Vagina (tissue), 2 donors: ENCODE data around the gene TRA2A. TPM values are rescaled to one million over a fixed set of nuclear protein-coding genes. Genes with fewer than 3 reads are reported as not detected.
A peak's percentile ranks its signal among the peaks of the same experiment; 100 is the strongest.

Experiments
- DNase-seq, 2 donors: peaks; one replicate each; pipeline ENCODE4 v3.0.0-alpha.2; 2017; ENCODE audit errors: extremely low spot score in 2 of 2
- H3K27ac ChIP-seq: fragments of 200-600 bp; sonication (generic); one replicate; pipeline ENCODE4 v1.5.1; 2019
- H3K27me3 ChIP-seq: fragments of 200-600 bp; sonication (generic); one replicate; pipeline ENCODE4 v1.5.1; 2019
- H3K36me3 ChIP-seq, 2 donors: fragments of 200-600 bp; sonication (generic); one replicate each; pipeline ENCODE4 v1.5.1; 2017 to 2019
- H3K4me1 ChIP-seq: fragments of 200-600 bp; sonication (generic); one replicate; pipeline ENCODE4 v1.5.1; 2019
- H3K4me3 ChIP-seq, 2 donors: fragments of 200-600 bp; sonication (generic); 1 replicate in 1 of 2; 2 replicates in 1 of 2; pipeline ENCODE4 v1.5.1; 2016 to 2019
- H3K9me3 ChIP-seq: fragments of 200-600 bp; sonication (generic); one replicate; pipeline ENCODE4 v1.5.1; 2019
- POLR2A ChIP-seq, 2 donors: fragments of 450-650 bp; IDR thresholded peaks; one replicate each; pipeline ENCODE4 v1.6.1; 2017; ENCODE audit warnings: antibody characterized with exemption in 2 of 2, mild to moderate bottlenecking in 2 of 2, moderate library complexity in 2 of 2
- POLR2AphosphoS5 ChIP-seq, 2 donors: sonication (generic); formaldehyde crosslinking; IDR thresholded peaks; one replicate each; pipeline ENCODE4 v1.9.0; 2017; ENCODE audit warnings: antibody characterized with exemption in 2 of 2, mild to moderate bottlenecking in 2 of 2, low read depth in 1 of 2; ENCODE audit not compliant: insufficient read depth in 1 of 2
- intact Hi-C: fragments of 100-400 bp; cut with DNase I; formaldehyde crosslinking; loops from one replicate; pipeline ENCODE4 v1.15.1; 2023
- total RNA-seq: library from RNA; depleted of rRNA; stranded (reverse); fragments of >200 nt; gene quantifications from one replicate; pipeline ENCODE4 v1.2.3, GENCODE V29; 2016
- TF ChIP-seq, protein P1 (sequence below), 3 experiments: fragments of 450-650 bp in 2 of 3; fragments of 200-600 bp in 1 of 3; sonication (generic) in 1 of 3; IDR thresholded peaks; one replicate each; pipeline ENCODE4 v1.5.1; 2017 to 2019; ENCODE audit warnings: antibody characterized with exemption in 3 of 3, mild to moderate bottlenecking in 2 of 3, moderate library complexity in 2 of 3

TRA2A gene
- total RNA-seq, 1 donor from 2014 or later = 71.7 TPM

DNA sequence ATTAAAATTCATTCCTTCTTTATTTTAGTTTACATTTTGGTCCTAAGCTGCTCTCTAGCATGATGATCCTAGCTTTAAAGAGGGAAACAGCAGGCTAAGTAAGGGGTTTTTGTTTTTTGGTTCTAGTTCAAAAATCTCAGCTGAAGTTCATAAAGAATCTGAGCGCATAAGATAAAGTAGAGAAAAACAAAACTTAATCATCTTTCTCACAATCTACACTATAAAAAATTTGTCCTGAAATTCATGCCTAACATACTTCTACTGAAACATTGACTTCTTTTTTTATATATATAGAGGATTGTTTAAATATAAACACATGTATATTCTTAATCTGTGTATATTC is 54.7 kb downstream of the TRA2A start:
- no peaks in the 10 kb centered on the region for H3K9me3 ChIP-seq
- no peak overlapping the region for H3K4me3 ChIP-seq
- intact Hi-C loops = no loop called here
- no peak for DNase-seq
- H3K36me3 ChIP-seq = no peaks in the 10 kb centered on the region
- H3K4me1 ChIP-seq = peaks cover 12% of the 10 kb centered on the region
- H3K27me3 ChIP-seq = peaks cover 31% of the 10 kb centered on the region
- H3K27ac ChIP-seq = no peak overlapping the region
- TF ChIP-seq POLR2AphosphoS5 (IDR thresholded peaks at IDR 0.05; ENCODE audit: insufficient read depth in 1 of 2, low read depth in 1 of 2) (no peak), POLR2A (IDR thresholded peaks at IDR 0.05) (no peak)
- TF ChIP-seq, protein P1, sequence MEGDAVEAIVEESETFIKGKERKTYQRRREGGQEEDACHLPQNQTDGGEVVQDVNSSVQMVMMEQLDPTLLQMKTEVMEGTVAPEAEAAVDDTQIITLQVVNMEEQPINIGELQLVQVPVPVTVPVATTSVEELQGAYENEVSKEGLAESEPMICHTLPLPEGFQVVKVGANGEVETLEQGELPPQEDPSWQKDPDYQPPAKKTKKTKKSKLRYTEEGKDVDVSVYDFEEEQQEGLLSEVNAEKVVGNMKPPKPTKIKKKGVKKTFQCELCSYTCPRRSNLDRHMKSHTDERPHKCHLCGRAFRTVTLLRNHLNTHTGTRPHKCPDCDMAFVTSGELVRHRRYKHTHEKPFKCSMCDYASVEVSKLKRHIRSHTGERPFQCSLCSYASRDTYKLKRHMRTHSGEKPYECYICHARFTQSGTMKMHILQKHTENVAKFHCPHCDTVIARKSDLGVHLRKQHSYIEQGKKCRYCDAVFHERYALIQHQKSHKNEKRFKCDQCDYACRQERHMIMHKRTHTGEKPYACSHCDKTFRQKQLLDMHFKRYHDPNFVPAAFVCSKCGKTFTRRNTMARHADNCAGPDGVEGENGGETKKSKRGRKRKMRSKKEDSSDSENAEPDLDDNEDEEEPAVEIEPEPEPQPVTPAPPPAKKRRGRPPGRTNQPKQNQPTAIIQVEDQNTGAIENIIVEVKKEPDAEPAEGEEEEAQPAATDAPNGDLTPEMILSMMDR (IDR thresholded peaks at IDR 0.05) = no peak

DNA sequence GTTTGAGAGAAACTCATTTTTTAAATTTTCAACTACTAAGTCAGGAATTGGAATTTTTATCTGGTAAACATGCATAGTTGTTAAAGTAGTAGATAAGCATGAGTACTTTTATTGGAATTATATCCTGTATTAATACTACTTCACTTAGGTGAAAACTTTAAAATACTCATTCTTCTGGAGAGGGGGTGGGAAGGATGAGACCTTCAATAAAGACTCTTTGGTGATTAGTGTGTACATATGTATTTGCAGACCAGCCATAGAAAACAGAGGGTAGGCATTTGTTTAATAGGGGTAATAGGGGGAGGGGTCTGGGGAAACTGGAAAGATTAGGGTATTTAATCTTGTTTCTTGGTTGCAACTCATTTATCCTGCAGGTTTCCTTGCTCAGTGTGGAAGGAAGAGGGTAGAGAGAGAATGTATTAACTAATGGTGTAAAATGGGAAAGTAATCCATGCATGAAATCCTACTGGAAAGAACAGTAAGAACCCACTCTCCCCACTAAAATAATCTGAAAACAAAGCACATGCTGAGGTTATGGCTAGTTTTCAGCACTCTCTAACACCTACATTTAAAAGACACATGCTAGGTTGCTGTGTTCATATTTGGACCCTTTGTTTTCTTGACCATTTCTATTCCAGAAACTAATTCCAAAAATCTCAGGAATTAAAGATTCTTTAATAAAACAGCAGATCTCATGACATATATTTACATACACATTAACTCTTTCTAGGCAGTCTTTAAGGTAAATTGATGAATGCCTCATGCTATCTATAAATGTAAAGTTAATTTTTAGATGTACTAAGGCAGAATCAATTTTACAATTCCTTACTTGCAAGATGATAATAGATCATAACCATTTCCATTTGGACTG is 55.3 kb downstream of the TRA2A start:
- H3K4me1 ChIP-seq = peaks cover 12% of the 10 kb centered on the region
- H3K27ac ChIP-seq = no peak overlapping the region
- DNase-seq = no peak
- no peaks in the 10 kb centered on the region for H3K9me3 ChIP-seq
- no peak overlapping the region for H3K4me3 ChIP-seq
- H3K36me3 ChIP-seq = no peaks in the 10 kb centered on the region
- intact Hi-C loops = no loop called here
- TF ChIP-seq, protein P1 (IDR thresholded peaks at IDR 0.05) = no peak
- TF ChIP-seq POLR2AphosphoS5 (IDR thresholded peaks at IDR 0.05; ENCODE audit: insufficient read depth in 1 of 2, low read depth in 1 of 2) = no peak
- no peak for TF ChIP-seq POLR2A (IDR thresholded peaks at IDR 0.05)
- peaks cover 31% of the 10 kb centered on the region for H3K27me3 ChIP-seq

DNA sequence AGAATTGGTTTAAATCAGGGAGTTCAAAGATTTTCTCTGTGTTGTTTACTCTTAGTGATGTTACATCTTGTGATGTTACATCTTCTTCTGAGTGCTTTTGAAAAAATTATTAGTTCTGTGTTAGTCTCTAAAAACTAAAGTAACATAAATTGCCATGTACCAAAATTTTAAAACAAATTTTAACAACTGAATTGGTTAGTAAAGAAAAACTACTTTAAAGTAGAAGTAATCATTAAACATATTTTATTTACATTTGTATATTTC is 56.3 kb downstream of the TRA2A start:
- Histone ChIP-seq H3K27me3 (peaks cover 31% of the 10 kb centered on the region), H3K4me3 (no peak overlapping the region), H3K27ac (no peak overlapping the region), H3K4me1 (peaks cover 21% of the 10 kb centered on the region), H3K9me3 (no peaks in the 10 kb centered on the region), H3K36me3 (no peaks in the 10 kb centered on the region)
- intact Hi-C loops = no loop called here
- DNase-seq = no peak
- TF ChIP-seq POLR2AphosphoS5 (IDR thresholded peaks at IDR 0.05; ENCODE audit: insufficient read depth in 1 of 2, low read depth in 1 of 2) (peak in 1 of 2 donors; percentile 3), POLR2A (IDR thresholded peaks at IDR 0.05) (no peak)
- TF ChIP-seq, protein P1 (IDR thresholded peaks at IDR 0.05) = no peak

DNA sequence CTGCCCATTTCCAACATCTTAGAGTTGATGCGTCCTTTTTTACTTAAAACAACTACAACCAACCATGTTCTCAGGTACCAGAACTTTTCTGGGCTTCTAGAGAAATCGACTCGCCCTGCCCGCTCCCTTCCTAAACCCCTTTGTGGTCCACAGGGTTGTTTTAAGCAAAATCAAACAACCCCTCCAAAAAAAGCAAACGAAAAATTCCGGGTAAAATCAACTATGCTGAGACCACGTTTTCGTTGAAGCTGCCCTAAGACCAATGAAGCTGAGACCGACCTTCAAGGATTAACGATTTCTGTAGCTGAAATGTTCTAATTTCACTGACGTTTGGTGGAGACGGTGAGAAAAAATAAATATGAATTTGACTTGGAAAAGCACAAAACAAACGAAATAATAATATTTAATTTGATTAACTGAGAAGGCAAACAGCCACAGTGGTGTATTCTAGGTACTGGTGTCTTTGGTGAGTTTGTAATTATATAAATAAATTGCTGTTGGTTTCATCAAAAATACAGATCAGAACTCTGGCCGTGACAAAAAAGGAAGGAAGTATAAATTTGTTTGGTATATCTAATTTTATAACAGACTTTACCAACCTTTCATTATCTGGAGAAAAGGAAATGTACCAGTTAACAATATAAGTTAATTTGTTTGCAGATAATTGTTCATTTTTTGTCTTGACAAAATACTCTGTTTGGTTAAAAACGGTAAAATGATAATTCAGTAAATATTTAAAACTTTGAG is 56.8 kb downstream of the TRA2A start:
- intact Hi-C loops = no loop called here
- DNase-seq = no peak
- Histone ChIP-seq H3K36me3 (no peaks in the 10 kb centered on the region), H3K4me1 (peaks cover 26% of the 10 kb centered on the region), H3K27ac (no peak overlapping the region), H3K27me3 (peaks cover 31% of the 10 kb centered on the region), H3K9me3 (no peaks in the 10 kb centered on the region), H3K4me3 (no peak overlapping the region)
- TF ChIP-seq POLR2AphosphoS5 (IDR thresholded peaks at IDR 0.05; ENCODE audit: insufficient read depth in 1 of 2, low read depth in 1 of 2) (peak in 1 of 2 donors; percentile 34), POLR2A (IDR thresholded peaks at IDR 0.05) (no peak)

DNA sequence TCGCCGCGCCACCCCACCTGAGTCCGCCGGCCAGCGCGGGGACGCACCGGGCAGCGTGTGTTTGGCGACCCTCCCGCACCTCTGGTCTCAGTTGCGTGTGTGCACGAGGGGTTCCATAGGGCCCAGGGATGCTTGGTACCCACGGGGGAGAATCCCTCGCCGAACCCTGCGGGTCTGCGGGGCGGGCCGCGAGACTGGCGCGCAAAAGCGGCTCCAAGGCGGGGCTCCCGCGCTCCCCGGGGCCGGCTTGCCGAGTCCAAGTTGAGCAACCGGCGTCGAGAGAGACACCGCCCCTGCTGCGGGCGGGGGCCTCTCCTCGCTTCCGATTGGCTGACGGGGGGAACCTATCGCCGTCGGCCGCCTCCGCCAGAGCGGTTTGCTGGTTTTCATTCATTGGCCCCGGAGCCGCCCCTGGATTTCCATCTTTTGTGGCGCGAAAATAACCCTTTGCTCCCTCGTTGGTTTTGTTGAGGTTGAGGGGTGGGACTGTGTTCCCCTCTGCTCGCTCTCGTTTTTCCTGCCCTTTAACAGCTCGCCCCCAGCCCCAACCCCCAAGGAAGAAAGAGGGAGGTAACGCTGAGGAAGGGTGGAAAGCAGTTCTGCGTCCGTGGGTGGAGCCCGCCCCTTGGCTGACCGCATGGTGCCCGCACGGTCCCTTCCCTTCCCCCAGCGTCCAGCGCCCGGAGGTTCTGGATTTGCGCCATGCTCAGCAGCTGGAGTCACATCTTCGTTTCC is 57.5 kb downstream of the TRA2A start:
- Histone ChIP-seq H3K4me1 (peaks cover 32% of the 10 kb centered on the region), H3K36me3 (no peaks in the 10 kb centered on the region), H3K27me3 (peaks cover 38% of the 10 kb centered on the region), H3K4me3 (peak overlapping the region; percentile 27 to 29), H3K9me3 (no peaks in the 10 kb centered on the region), H3K27ac (no peak overlapping the region)
- DNase-seq = no peak
- intact Hi-C loops = no loop called here
- TF ChIP-seq, protein P1 (IDR thresholded peaks at IDR 0.05) = no peak
- peak in 1 of 2 donors; percentile 49 for TF ChIP-seq POLR2AphosphoS5 (IDR thresholded peaks at IDR 0.05; ENCODE audit: insufficient read depth in 1 of 2, low read depth in 1 of 2)
